Activated CD8-positive, alpha-beta memory T cell treated with anti-CD3 and anti-CD28 coated beads for 24 hours (primary cell): ENCODE data around the gene CACNA1I.

Experiments
- DNase-seq: peaks from one replicate; pipeline ENCODE4 v3.0.0-alpha.2; 2020

Gene CACNA1I

GRCh38 chr22:39651053-39651996 is 80.8 kb downstream of the CACNA1I start:
- DNase-seq: no peak

- DNase-seq: no peak
These were observed 82.6 kb downstream of the CACNA1I start for GRCh38 chr22:39652990-39653786.

- DNase-seq: no peak
These were observed 83.2 kb downstream of the CACNA1I start for GRCh38 chr22:39653787-39654077.

- DNase-seq: no peak
These were observed 83.8 kb downstream of the CACNA1I start for GRCh38 chr22:39654131-39654926.

- no peak for DNase-seq
These were observed 84.5 kb downstream of the CACNA1I start for GRCh38 chr22:39655004-39655579.

GRCh38 chr22:39655831-39656230 is 85.3 kb downstream of the CACNA1I start:
- no peak for DNase-seq

- DNase-seq: no peak
These were observed 86.2 kb downstream of the CACNA1I start for GRCh38 chr22:39656495-39657490.

GRCh38 chr22:39658367-39658766 is 87.8 kb downstream of the CACNA1I start:
- no peak for DNase-seq

- DNase-seq: no peak
These were observed 88.4 kb downstream of the CACNA1I start for GRCh38 chr22:39658806-39659463.

GRCh38 chr22:39661501-39661841 is 90.9 kb downstream of the CACNA1I start:
- no peak for DNase-seq

GRCh38 chr22:39661842-39662685 is 91.5 kb downstream of the CACNA1I start:
- DNase-seq: peak; percentile 88

GRCh38 chr22:39662686-39663052 is 92.1 kb downstream of the CACNA1I start:
- peak; percentile 67 for DNase-seq

GRCh38 chr22:39663751-39664150 is 93.2 kb downstream of the CACNA1I start:
- no peak for DNase-seq

- peak; percentile 65 for DNase-seq
These were observed 94.1 kb downstream of the CACNA1I start for GRCh38 chr22:39664485-39665200.

- no peak for DNase-seq
These were observed 94.7 kb downstream of the CACNA1I start for GRCh38 chr22:39665229-39665628.

GRCh38 chr22:39665661-39666431 is 95.3 kb downstream of the CACNA1I start:
- DNase-seq: no peak

GRCh38 chr22:39666495-39666894 is 95.9 kb downstream of the CACNA1I start:
- DNase-seq: no peak

- no peak for DNase-seq
These were observed 96.4 kb downstream of the CACNA1I start for GRCh38 chr22:39666926-39667325.

GRCh38 chr22:39669432-39669831 is 98.9 kb downstream of the CACNA1I start:
- no peak for DNase-seq
